K562 (cell line): ENCODE data around the gene SEC61A2. TPM values are rescaled to one million over a fixed set of nuclear protein-coding genes. Genes with fewer than 3 reads are reported as not detected.

Source experiments
- ATAC-seq: fragments of 200-7000 bp; cut with Tn5 transposase; 3 replicates; pipeline ENCODE4 v1.9.1; 2020; ENCODE audit warnings: moderate library complexity
- Bru-seq: library from RNA; stranded (reverse); fragments of 400-500 nt; gene quantifications from one replicate; lab custom pipeline; 2021; lab: Mats Ljungman, UMichigan
- BruChase-seq, 2 experiments: library from RNA; stranded (reverse); fragments of 400-500 nt; gene quantifications; one replicate each; lab custom pipeline; 2021; lab: Mats Ljungman, UMichigan
- BruUV-seq: library from RNA; stranded (reverse); fragments of 400-500 nt; replicated peaks from 2 replicates; lab custom pipeline; 2021; lab: Mats Ljungman, UMichigan
- CTCF ChIA-PET: fragments of 300-600 bp; formaldehyde crosslinking; extraction: SDS; loops from one replicate; lab custom pipeline; 2021; ENCODE audit warnings: low intra/inter-chr PET ratio; lab: Yijun Ruan, JAX
- POLR2A ChIA-PET: fragments of 300-600, 350-650 bp; sonication (Branson Sonifier 250); formaldehyde crosslinking; extraction: SDS; loops from one replicate; lab custom pipeline; 2021; ENCODE audit warnings: antibody characterized with exemption, inconsistent platforms; lab: Yijun Ruan, JAX
- DNase-seq, 4 experiments: peaks; one replicate each; pipeline versions ENCODE4 v3.0.0 to v3.0.0-alpha.2; 2011 to 2018; ENCODE audit warnings: low spot score in 3 of 4, mixed read lengths in 3 of 4; ENCODE audit errors: extremely low read depth in 1 of 4
- FAIRE-seq: peaks from 2 replicates; lab custom pipeline; 2011; peaks lifted over from hg19 to GRCh38; lab: Jason Lieb, UNC
- H2AFZ ChIP-seq: 2 replicates; pipeline ENCODE4 v1.6.0; 2011; ENCODE audit warnings: low read depth, low read length, control low read depth, inconsistent platforms
- H3K27ac ChIP-seq: fragments of 200-600 bp; 3 replicates; pipeline ENCODE4 v1.8.0; 2011; ENCODE audit warnings: low read depth, mild to moderate bottlenecking, control low read depth, inconsistent platforms, low read length, moderate library complexity, mixed read lengths; ENCODE audit errors: extremely low read depth
- H3K27me3 ChIP-seq, 2 experiments: fragments of 300-600 bp in 1 of 2; 2 replicates in 1 of 2; 3 replicates in 1 of 2; pipeline versions ENCODE4 v1.6.0 to v1.8.0; 2011; ENCODE audit warnings: inconsistent platforms in 2 of 2, low read length in 2 of 2, mild to moderate bottlenecking in 1 of 2, mixed read lengths in 1 of 2, moderate library complexity in 1 of 2; ENCODE audit not compliant: control insufficient read depth in 2 of 2, insufficient read depth in 2 of 2
- H3K36me3 ChIP-seq: fragments of 300-600 bp; 3 replicates; pipeline ENCODE4 v1.8.0; 2011; ENCODE audit warnings: mild to moderate bottlenecking, low read length, inconsistent platforms; ENCODE audit not compliant: control insufficient read depth, insufficient read depth
- H3K4me1 ChIP-seq, 2 experiments: fragments of 200-600 bp in 1 of 2; replicated peaks in 1 of 2; 2 replicates in 1 of 2; 3 replicates in 1 of 2; pipeline versions ENCODE4 v1.5.1 to v1.8.0; 2011; ENCODE audit warnings: inconsistent platforms in 2 of 2, low read length in 2 of 2, mild to moderate bottlenecking in 1 of 2, mixed read lengths in 1 of 2, moderate library complexity in 1 of 2; ENCODE audit not compliant: control insufficient read depth in 2 of 2, insufficient read depth in 2 of 2
- H3K4me2 ChIP-seq: 2 replicates; pipeline ENCODE4 v1.6.1; 2011; ENCODE audit warnings: low read length, control low read depth, inconsistent platforms, mixed read lengths; ENCODE audit not compliant: insufficient read depth
- H3K4me3 ChIP-seq: fragments of 200-600 bp; sonication (generic), shearing (Covaris generic); 2 replicates; pipeline ENCODE4 v1.5.1; 2016; ENCODE audit warnings: control low read depth, inconsistent platforms
- H3K79me2 ChIP-seq: fragments of 200-600 bp; 3 replicates; pipeline ENCODE4 v1.8.0; 2011; ENCODE audit warnings: low read length, inconsistent platforms; ENCODE audit not compliant: control insufficient read depth, insufficient read depth
- H3K9ac ChIP-seq, 2 experiments: 2 replicates each; pipeline versions ENCODE4 v1.6.0 to v1.6.1; 2011; ENCODE audit warnings: low read depth in 2 of 2, low read length in 2 of 2, control low read depth in 1 of 2, inconsistent platforms in 1 of 2, mild to moderate bottlenecking in 1 of 2, mixed read lengths in 1 of 2; ENCODE audit not compliant: insufficient read depth in 1 of 2
- H3K9me1 ChIP-seq: one replicate; pipeline ENCODE4 v1.6.0; 2011; ENCODE audit warnings: inconsistent platforms, mild to moderate bottlenecking, low read length, moderate library complexity; ENCODE audit not compliant: control insufficient read depth, insufficient read depth
- H3K9me3 ChIP-seq: replicated peaks from 2 replicates; pipeline ENCODE4 v1.5.1; 2011; ENCODE audit warnings: low read depth, low read length, inconsistent platforms; ENCODE audit not compliant: control insufficient read depth, insufficient read depth
- H4K20me1 ChIP-seq: replicated peaks from 2 replicates; pipeline ENCODE4 v1.6.1; 2011; ENCODE audit warnings: low read length, inconsistent platforms, mixed read lengths; ENCODE audit not compliant: control insufficient read depth, insufficient read depth
- CSDE1 ChIP-seq, 2 experiments: fragments of 450-650 bp; IDR thresholded peaks; 2 replicates each; pipeline ENCODE4 v1.6.1; 2016; ENCODE audit warnings: mild to moderate bottlenecking in 1 of 2
- HMGN3 ChIP-seq: IDR thresholded peaks from 2 replicates; pipeline ENCODE4 v1.6.1; 2011; ENCODE audit warnings: borderline replicate concordance, low read depth, mild to moderate bottlenecking, mixed read lengths, low read length; ENCODE audit not compliant: insufficient read length; ENCODE audit errors: extremely low read depth
- MTA3 ChIP-seq: fragments of 450-650 bp; formaldehyde crosslinking; IDR thresholded peaks from 2 replicates; pipeline ENCODE4 v1.6.1; 2017; ENCODE audit warnings: mild to moderate bottlenecking, borderline replicate concordance
- RREB1 ChIP-seq: fragments of 250-450 bp; sonication (Bioruptor Pico); IDR thresholded peaks from 2 replicates; pipeline ENCODE4 v1.4.0; 2020
- ZFPM2 ChIP-seq: fragments of 250-450 bp; sonication (Bioruptor Pico); IDR thresholded peaks from 2 replicates; pipeline ENCODE4 v1.5.1; 2022; ENCODE audit warnings: mild to moderate bottlenecking
- ZNF384 ChIP-seq: IDR thresholded peaks from 2 replicates; pipeline ENCODE4 v1.6.1; 2012; ENCODE audit warnings: low read depth, low read length, improper control_type of control experiment
- WGBS: fragments of 100-300 bp; shearing (Covaris generic); methylation state at CpG from one replicate; pipeline ENCODE4 v1.1.6; 2016; ENCODE audit warnings: low coverage, mixed read lengths; ENCODE audit not compliant: insufficient coverage; ENCODE audit errors: missing lambda C conversion rate; 5-methylcytosine and 5-hydroxymethylcytosine counted together
- in situ Hi-C: fragments of 300-500 bp; cut with MboI; formaldehyde crosslinking; loops from 4 replicates; pipeline ENCODE4 v1.15.0; 2018; ENCODE audit warnings: inconsistent platforms, mixed read lengths
- intact Hi-C: fragments of 100-400 bp; cut with micrococcal nuclease; formaldehyde crosslinking; loops from 2 replicates; pipeline ENCODE4 v1.14.2; 2022
- long read RNA-seq, 3 experiments: library from polyadenylated mRNA in 2 of 3; library from RNA in 1 of 3; unstranded in 2 of 3; stranded (forward) in 1 of 3; transcript quantifications; one replicate each; pipeline ENCODE4 v2.0.0, GENCODE V29; 2019 to 2022
- polyA minus RNA-seq, 3 experiments: library from RNA; depleted of rRNA, polyadenylated mRNA; stranded (reverse); fragments of >200 nt; gene quantifications; 2 replicates each; pipeline ENCODE4 v1.2.3, GENCODE V29; 2011
- polyA plus RNA-seq, 8 experiments: library from polyadenylated mRNA; depleted of rRNA in 4 of 8; stranded (reverse) in 5 of 8; unstranded in 3 of 8; fragments of >200 nt; fragmentation: Nextera tagmentation in 2 of 8; fragmentation: Illumina TruSeq in 1 of 8; extraction: Ambion mirVana in 2 of 8; extraction: Trizol in 1 of 8; gene quantifications; 2 replicates each; pipeline versions ENCODE4 v1.2.1 to v1.2.3, GENCODE V29; 2011 to 2014; ENCODE audit warnings: inconsistent platforms in 1 of 8, missing spikeins in 1 of 8
- total RNA-seq, 7 experiments: library from RNA; depleted of rRNA in 6 of 7; stranded (reverse); fragments of >200 nt in 6 of 7; fragmentation: Illumina TruSeq in 2 of 7; extraction: Trizol in 2 of 7; gene quantifications; 2 replicates each; pipeline versions ENCODE4 v1.2.1 to v1.2.3, GENCODE V29; 2011 to 2021; ENCODE audit warnings: low replicate concordance in 1 of 7

The SEC61A2 gene
- total RNA-seq (2011; cell fraction: chromatin; rRNA removed; ENCODE audit: low replicate concordance), result 23.6 and 39.3 TPM in 2 replicates
- total RNA-seq (2011; cell fraction: nucleolus; rRNA removed), result 11.4 and 18.0 TPM in 2 replicates
- total RNA-seq (2011; cell fraction: nucleoplasm; rRNA removed), result 19.7 and 27.5 TPM in 2 replicates
- total RNA-seq (2014; rRNA removed), result 1.8 TPM in 2 replicates
- 3.3 and 3.6 TPM in 2 replicates for total RNA-seq (2014; rRNA removed; fragmentation: Illumina TruSeq; extraction: Trizol)
- total RNA-seq (2015; rRNA removed; fragmentation: Illumina TruSeq; extraction: Trizol), result 3.1 and 6.2 TPM in 2 replicates
- total RNA-seq (2021), result 4.1 and 4.6 TPM in 2 replicates
- 9.7 and 10.2 TPM in 2 replicates for polyA plus RNA-seq (2011; rRNA removed)
- polyA plus RNA-seq (2011; cell fraction: cytosol; rRNA removed), result 3.3 and 8.2 TPM in 2 replicates
- 16.8 and 18.9 TPM in 2 replicates for polyA plus RNA-seq (2011; cell fraction: nucleus; rRNA removed)
- polyA plus RNA-seq (2012), result 2.8 and 4.3 TPM in 2 replicates
- 3.7 and 3.9 TPM in 2 replicates for polyA plus RNA-seq (2014; fragmentation: Illumina TruSeq; extraction: Trizol)
- polyA plus RNA-seq (2014; fragmentation: Nextera tagmentation; extraction: Ambion mirVana), result 1 to 10 TPM; 1.2 to 1.4 TPM
- polyA plus RNA-seq (2014; rRNA removed), result 4.0 and 4.9 TPM in 2 replicates
- 7.4 and 11.9 TPM in 2 replicates for polyA minus RNA-seq (2011; rRNA and poly(A)+ RNA removed)
- 3.2 and 4.8 TPM in 2 replicates for polyA minus RNA-seq (2011; cell fraction: cytosol; rRNA and poly(A)+ RNA removed)
- polyA minus RNA-seq (2011; cell fraction: nucleus; rRNA and poly(A)+ RNA removed), result 6.6 and 7.2 TPM in 2 replicates
- percentile 56 among the genes with signal in this experiment for Bru-seq, nascent RNA
- BruChase-seq, experiment 1, labeled RNA remaining after a 2-hour chase, result percentile 63 among the genes with signal in this experiment
- BruChase-seq, experiment 2, labeled RNA remaining after a 6-hour chase, result percentile 70 among the genes with signal in this experiment
- long read RNA-seq, experiment 1, partial matches to known transcripts, result 0 of 1 reads
- long read RNA-seq, experiment 1, other reads (novel, unspliced or antisense), result 1 of 1 reads
- long read RNA-seq, experiment 2, partial matches to known transcripts, result 1 of 2 reads
- long read RNA-seq, experiment 2, other reads (novel, unspliced or antisense), result 1 of 2 reads
- long read RNA-seq, experiment 3, partial matches to known transcripts, result 0 of 3 reads
- long read RNA-seq, experiment 3, other reads (novel, unspliced or antisense), result 2 of 3 reads

GRCh38 chr10:12129222-12130111 is at the start of gene SEC61A2:
TSS of gene SEC61A2 (plus strand) at chr10:12129677. CDS start at chr10:12129788, 111 bp downstream.
- peaks cover 7 to 24% of the 10 kb centered on the region in 2 experiments; a peak in 4 of 5 replicates for H3K4me1 ChIP-seq
- DNase-seq, result peak; percentile 95 to 100 (median 100)
- no peaks in the 10 kb centered on the region for H3K27me3 ChIP-seq
- H3K27ac ChIP-seq, result peak within 1 kb of the TSS; percentile 94
- 0 out of 3 replicates have a peak, but pooled peaks cover 5% of the 10 kb centered on the region for H3K79me2 ChIP-seq
- H3K4me3 ChIP-seq, result peak within 1 kb of the TSS; percentile 98
- ChIA-PET POLR2A (interaction anchor here (0.7 to 1.3 kb wide), 2 partner anchors 11 kb away, joined by 3 to 4 read pairs; no protein-coding TSS in a partner anchor), CTCF (no interaction called here)
- FAIRE-seq, result peak; percentile 42
- H3K4me2 ChIP-seq, result peak within 1 kb of the TSS; percentile 96
- H3K9ac ChIP-seq, result peak within 1 kb of the TSS; percentile 81 to 98
- WGBS, result under 1% methylated on average over 64 of the region's 108 CpGs
- in situ Hi-C loops (no loop called here), intact Hi-C loops (loop anchor here (5.0 kb wide), 1 partner anchor 57 kb away; no protein-coding TSS in a partner anchor)
- no peaks in the 10 kb centered on the region for H3K9me1 ChIP-seq
- BruUV-seq, result no TSS peak
- ATAC-seq, result peak; percentile 96
- peak within 1 kb of the TSS; percentile 99 for H2AFZ ChIP-seq
- no peaks in the 10 kb centered on the region for H3K9me3 ChIP-seq
- no peaks in the 10 kb centered on the region for H4K20me1 ChIP-seq
- peaks cover 5% of the 10 kb centered on the region; the same call in 1 of the 3 replicates for H3K36me3 ChIP-seq
- TF ChIP-seq MTA3 (peak; percentile 45; the same call in 1 of the 2 replicates), ZNF384 (peak; percentile 79), CSDE1 (IDR thresholded peaks at IDR 0.05) (peak in 1 of 2 experiments; percentile 69; a peak in 1 of 4 replicates), ZFPM2 (CRISPR knock-in tag) (no peak), HMGN3 (peak; percentile 78), RREB1 (peak; percentile 35; the same call in 1 of the 2 replicates)
